ENCODE data around the gene TSPAN9. TPM values are rescaled to one million over a fixed set of nuclear protein-coding genes. Genes with fewer than 3 reads are reported as not detected.

Gene TSPAN9
- total RNA-seq, 3 donors from 2014 or later, result 4.7 to 28.4 (median 8.5) TPM

GRCh38 chr12:3222979-3223378 lies 145.8 kb downstream of the TSPAN9 start:
- ATAC-seq (no peak), DNase-seq (no peak)
- Histone ChIP-seq H3K36me3 (ENCODE audit: low read depth) (no peaks in the 10 kb centered on the region), H3K4me3 (no peak overlapping the region), H3K4me1 (ENCODE audit: low read depth) (peaks cover 8% of the 10 kb centered on the region), H3K9me3 (no peaks in the 10 kb centered on the region)
- TF ChIP-seq, protein P1, sequence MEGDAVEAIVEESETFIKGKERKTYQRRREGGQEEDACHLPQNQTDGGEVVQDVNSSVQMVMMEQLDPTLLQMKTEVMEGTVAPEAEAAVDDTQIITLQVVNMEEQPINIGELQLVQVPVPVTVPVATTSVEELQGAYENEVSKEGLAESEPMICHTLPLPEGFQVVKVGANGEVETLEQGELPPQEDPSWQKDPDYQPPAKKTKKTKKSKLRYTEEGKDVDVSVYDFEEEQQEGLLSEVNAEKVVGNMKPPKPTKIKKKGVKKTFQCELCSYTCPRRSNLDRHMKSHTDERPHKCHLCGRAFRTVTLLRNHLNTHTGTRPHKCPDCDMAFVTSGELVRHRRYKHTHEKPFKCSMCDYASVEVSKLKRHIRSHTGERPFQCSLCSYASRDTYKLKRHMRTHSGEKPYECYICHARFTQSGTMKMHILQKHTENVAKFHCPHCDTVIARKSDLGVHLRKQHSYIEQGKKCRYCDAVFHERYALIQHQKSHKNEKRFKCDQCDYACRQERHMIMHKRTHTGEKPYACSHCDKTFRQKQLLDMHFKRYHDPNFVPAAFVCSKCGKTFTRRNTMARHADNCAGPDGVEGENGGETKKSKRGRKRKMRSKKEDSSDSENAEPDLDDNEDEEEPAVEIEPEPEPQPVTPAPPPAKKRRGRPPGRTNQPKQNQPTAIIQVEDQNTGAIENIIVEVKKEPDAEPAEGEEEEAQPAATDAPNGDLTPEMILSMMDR (IDR thresholded peaks at IDR 0.05), result no peak
- intact Hi-C loops (cut with DNase I, micrococcal nuclease), result no loop called here

GRCh38 chr12:3223601-3224529 lies 146.7 kb downstream of the TSPAN9 start:
- intact Hi-C loops (cut with DNase I, micrococcal nuclease), result no loop called here
- Histone ChIP-seq H3K9me3 (no peaks in the 10 kb centered on the region), H3K4me3 (no peak overlapping the region), H3K36me3 (ENCODE audit: low read depth) (no peaks in the 10 kb centered on the region), H3K4me1 (ENCODE audit: low read depth) (peaks cover 4% of the 10 kb centered on the region)
- DNase-seq (no peak), ATAC-seq (no peak)
- TF ChIP-seq, protein P1 (IDR thresholded peaks at IDR 0.05), result no peak

DNA sequence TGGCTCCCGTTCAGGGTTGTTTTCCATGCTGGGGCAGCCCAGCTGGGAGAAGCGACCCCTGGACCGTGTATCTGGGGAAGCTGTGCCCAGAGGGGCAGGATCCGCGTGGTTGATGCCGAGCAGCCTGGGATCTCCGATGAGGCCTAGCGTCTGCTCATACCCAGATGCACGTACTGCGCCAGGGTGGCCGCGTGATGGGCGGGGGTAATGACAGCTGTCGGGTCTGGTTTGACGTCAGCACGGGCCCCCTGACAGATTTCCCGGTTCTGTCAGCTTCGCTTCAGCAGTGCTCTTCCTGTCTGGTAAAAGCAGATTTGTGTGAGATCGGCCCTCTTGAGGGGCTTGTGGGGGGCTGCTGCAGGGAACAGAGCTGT lies 147.3 kb downstream of the TSPAN9 start:
- intact Hi-C loops (cut with DNase I, micrococcal nuclease), result no loop called here
- Histone ChIP-seq H3K4me1 (ENCODE audit: low read depth) (no peaks in the 10 kb centered on the region), H3K4me3 (no peak overlapping the region), H3K9me3 (no peaks in the 10 kb centered on the region), H3K36me3 (ENCODE audit: low read depth) (no peaks in the 10 kb centered on the region)
- DNase-seq (no peak), ATAC-seq (no peak)
- TF ChIP-seq, protein P1 (IDR thresholded peaks at IDR 0.05), result no peak

- no peaks in the 10 kb centered on the region for H3K9me3 ChIP-seq
- H3K4me3 ChIP-seq, result no peak overlapping the region
- DNase-seq, result no peak
- no peak for ATAC-seq
- H3K36me3 ChIP-seq (ENCODE audit: low read depth), result no peaks in the 10 kb centered on the region
- TF ChIP-seq, protein P1 (IDR thresholded peaks at IDR 0.05), result no peak
- no peaks in the 10 kb centered on the region for H3K4me1 ChIP-seq (ENCODE audit: low read depth)
- intact Hi-C loops (cut with DNase I, micrococcal nuclease), result no loop called here
Measured at GRCh38 chr12:3225154-3225795, 148.1 kb downstream of the TSPAN9 start.

DNA sequence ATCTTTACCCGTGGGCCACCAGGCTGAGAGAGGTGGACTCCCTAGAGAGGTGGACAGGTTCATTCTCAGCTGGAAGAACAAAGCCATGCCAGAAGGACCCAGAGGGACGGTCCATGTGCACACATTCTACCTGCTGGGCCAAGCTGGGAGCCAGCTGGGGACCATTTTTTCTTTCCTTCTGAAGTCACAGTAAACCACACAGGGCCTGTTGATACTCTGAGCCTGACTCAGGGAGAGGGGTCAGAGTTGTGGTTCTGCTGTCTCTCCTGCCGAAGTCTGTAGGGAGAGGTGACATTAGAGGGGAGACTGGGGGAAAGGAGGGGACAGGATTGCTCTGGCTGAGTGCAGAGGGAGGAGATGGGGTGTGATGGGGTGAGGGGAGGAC lies 148.6 kb downstream of the TSPAN9 start:
- no peaks in the 10 kb centered on the region for H3K36me3 ChIP-seq (ENCODE audit: low read depth)
- ATAC-seq (no peak), DNase-seq (no peak)
- intact Hi-C loops (cut with DNase I, micrococcal nuclease), result no loop called here
- H3K9me3 ChIP-seq, result no peaks in the 10 kb centered on the region
- TF ChIP-seq, protein P1 (IDR thresholded peaks at IDR 0.05), result no peak
- H3K4me3 ChIP-seq, result no peak overlapping the region
- no peaks in the 10 kb centered on the region for H3K4me1 ChIP-seq (ENCODE audit: low read depth)

All from mucosa of descending colon (tissue), 3 donors.